CD4-positive, alpha-beta T cell treated with Interleukin-10 for 1 hour (primary cell): ENCODE results near the gene PKNOX2.

Source experiments
- DNase-seq: peaks from one replicate; pipeline ENCODE4 v3.0.0-alpha.2; 2020

The PKNOX2 gene

DNA sequence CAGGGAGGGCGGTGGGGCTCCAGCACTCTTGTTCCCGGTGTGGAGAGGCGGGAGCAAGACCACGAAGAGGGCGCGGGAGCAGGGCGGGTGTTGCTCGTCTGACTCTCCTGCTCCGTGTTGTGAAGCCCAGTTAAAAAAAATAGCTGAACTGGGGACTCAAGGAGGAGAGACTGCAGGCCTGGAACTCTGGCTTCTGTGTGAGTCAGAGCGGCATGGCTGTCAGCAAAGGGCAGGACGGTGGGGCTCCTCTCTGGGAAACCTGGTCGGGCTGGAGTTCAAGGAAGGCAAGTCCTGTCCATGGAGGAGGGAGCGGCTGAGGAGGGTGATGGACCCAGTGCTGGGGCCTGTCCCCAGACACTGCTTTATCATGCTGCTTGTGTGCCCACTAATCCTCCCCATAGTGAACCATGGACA lies 179.2 kb downstream of the PKNOX2 start:
- no peak for DNase-seq

- no peak for DNase-seq
These were observed 180.4 kb downstream of the PKNOX2 start for GRCh38 chr11:125344846-125345420.

GRCh38 chr11:125345421-125346178 lies 181.0 kb downstream of the PKNOX2 start:
- DNase-seq, result peak; percentile 33

DNA sequence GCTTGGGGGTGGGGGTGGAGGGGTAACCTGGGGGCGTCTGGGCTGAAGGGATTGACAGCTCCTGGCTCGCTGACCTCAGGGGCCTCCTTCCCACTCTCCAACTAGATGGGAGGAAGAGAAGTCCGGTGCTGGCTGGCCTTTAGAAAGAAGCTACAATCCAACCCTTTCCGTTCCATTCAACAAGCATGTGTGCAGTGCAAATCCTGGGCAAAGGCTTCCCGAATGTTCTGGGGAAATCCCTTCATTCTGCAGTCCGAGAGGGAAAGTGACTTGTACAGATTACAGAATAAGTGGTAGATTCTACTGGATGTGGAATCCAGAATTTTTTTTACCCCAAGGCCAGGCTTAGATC lies 181.6 kb downstream of the PKNOX2 start:
- no peak for DNase-seq

DNA sequence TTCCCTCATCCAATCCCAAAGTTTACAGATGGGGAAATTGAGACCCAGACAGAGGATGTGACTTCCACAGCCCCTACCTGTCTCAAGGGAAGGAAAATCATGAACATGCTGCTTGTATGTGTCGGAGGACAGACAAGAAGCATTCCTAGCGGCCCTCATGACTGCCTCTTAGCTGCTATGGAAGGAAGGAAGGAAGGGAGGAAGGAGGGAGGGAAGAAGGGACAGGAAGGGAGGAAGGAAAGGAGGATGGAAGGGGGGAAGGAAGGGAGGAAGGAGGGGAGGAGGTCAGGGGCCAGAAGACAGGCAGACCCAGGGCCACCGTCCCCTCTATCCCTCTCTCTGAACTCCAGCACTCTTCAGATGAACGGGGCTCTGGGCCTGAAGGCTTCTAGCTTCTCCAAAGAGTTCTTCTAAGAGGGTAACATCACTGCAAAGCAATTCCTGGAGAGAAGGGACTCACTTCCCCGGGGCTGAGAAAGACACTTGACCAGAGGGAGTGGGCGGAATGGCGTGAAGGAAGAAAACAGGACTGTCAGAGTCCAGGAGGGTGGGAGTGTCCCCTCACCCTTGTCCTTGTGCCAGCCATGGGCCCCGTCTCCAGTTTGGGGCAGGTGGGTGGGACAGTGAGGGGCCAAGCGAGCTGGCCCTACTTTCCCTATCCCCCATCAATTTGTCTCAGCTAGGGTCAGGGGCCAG lies 182.2 kb downstream of the PKNOX2 start:
- DNase-seq, result no peak

GRCh38 chr11:125347261-125347585 lies 182.7 kb downstream of the PKNOX2 start:
- DNase-seq, result no peak

GRCh38 chr11:125348141-125348651 lies 183.6 kb downstream of the PKNOX2 start:
- DNase-seq, result no peak

GRCh38 chr11:125348674-125349309 lies 184.2 kb downstream of the PKNOX2 start:
- DNase-seq, result peak; percentile 34

- no peak for DNase-seq
These were observed 185.9 kb downstream of the PKNOX2 start for GRCh38 chr11:125350206-125351032.

DNA sequence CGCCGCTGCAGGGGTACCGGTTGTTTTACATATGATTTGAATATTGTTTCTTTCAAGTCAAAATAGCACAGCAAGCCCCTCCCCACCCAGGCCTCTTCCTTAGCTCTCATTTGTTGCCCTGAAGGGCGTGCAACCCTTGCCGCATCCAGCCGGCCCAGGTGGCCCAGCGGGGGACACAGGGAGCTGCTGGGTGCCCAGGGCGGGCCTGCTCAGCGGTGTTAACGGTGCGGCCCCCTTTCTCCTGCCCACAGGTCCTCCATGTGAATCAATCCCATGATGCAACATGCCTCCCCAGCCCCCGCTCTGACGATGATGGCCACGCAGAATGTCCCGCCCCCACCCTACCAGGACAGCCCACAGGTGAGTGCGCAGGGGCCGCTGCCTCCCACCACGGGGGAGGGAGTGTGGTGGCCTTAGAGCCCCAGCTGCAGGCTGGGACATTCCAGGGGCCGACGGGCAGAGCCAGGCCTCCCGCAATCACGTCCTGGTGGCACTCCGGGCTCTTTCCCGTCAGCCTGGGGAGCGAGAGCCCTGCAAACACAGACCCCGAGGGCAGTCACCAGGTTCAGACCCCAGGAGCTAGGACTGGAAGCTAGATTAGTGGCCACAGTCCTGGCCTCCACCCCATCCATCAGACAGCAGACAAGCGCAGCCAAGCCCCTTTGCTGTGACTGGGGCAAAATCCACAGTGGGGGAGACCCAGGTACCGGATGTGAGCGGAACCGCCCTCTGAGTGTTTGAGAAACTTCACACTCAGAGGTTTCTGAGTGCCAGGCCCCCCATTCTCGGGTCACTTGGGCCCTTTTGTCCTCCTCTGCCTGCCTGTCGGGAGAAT lies 186.7 kb downstream of the PKNOX2 start:
- DNase-seq, result no peak

DNA sequence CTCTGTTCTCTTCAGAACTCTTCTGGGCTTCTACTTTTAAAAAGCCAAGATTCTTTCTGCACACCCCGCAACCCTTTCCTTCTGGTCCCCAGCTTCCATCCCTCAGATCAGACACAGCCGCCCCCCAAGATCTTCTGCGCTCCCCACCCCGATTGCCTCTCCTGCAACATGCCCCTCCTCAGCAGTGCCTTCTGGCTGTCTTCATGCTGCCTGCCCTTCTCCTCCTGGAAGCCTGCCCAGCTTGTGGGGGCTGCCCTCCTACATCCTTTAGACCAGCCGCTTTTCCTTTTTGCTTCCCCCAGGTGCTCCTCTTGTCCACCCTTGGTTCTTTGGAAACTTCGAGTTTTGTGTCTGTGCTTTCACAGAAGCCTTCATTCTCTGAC lies 187.3 kb downstream of the PKNOX2 start:
- DNase-seq, result no peak

- no peak for DNase-seq
These were observed 192.2 kb downstream of the PKNOX2 start for GRCh38 chr11:125356797-125357196.

- no peak for DNase-seq
These were observed 193.0 kb downstream of the PKNOX2 start for GRCh38 chr11:125357551-125357950.

DNA sequence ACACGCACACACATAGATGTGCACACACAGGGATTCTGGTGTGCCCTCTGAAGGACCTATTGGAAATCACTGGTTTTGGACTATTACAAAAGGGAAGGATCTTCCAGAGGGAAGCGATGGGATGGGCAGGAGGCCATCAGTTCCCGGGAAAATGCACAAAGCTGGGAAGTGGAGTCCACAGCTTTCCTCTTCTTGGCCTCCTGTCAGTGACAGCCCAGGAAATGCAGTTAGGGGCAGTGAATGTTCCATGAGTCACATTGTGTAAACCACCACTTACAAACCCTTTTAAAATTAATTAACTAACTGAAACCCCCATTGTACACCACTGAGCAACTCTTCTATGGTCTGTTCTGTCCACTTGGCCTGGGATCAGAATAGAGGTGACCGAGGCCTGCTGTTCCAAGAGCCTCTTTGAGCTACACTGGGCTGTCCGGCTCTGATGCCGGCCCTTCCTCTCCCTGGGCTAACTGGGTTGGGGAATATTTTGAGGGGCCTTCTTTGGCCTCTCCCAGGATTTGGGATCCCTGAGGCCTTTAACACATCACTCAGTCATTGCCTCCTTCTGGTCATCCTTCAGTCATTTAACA lies 193.8 kb downstream of the PKNOX2 start:
- DNase-seq, result no peak

GRCh38 chr11:125359130-125359529 lies 194.6 kb downstream of the PKNOX2 start:
- no peak for DNase-seq

DNA sequence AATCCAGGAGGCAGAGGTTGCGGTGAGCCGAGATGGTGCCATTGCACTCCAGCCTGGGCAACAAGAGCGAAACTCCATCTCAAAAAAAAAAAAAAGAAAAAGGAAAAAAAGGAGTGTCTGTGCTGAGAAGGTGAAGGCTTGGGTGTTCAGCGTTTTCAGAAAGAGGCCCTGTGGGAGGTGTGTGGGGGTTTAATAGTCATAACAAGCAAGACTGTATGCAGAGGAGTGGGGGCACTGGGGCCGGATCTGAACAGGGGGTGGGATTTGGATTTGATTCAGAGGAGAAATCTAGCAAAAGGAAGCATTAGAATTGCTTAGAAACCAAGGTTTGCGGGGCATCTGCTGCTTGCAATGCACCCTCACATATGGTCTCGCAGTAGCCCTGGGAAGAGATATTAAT lies 195.5 kb downstream of the PKNOX2 start:
- DNase-seq, result no peak

DNA sequence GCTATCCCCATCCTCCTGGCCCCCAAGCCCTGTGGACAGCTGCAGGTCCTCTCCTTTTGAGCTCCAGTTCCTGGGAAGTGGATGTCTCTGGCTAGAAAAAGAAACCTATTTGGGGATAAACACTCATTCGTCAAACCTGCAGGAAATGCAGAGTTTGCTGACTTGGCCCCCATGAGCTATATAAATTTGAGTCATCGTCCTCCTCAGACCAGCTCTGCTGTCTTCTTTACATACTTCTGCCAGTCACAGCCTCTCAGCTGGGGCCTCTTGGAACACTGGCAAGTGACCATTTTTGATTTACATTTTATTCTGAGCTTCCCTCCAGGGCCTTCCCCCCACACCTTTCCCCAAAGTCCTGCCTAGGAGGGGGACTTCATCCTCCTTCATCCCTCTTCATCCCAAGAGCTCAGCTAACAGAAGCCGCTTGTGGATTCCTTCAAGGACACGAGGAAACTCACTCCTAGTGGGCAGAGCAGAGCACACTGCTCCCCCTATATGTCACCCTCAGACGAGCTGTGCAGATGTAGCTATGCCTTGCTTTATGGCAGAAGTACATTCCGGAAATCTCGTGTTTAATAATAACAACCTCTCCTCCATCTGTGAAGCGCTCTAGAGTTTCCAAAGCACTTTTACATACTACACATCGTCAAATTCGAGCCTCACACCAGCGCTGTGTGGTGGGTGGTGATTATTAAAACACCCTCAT lies 199.7 kb downstream of the PKNOX2 start:
- DNase-seq, result no peak

DNA sequence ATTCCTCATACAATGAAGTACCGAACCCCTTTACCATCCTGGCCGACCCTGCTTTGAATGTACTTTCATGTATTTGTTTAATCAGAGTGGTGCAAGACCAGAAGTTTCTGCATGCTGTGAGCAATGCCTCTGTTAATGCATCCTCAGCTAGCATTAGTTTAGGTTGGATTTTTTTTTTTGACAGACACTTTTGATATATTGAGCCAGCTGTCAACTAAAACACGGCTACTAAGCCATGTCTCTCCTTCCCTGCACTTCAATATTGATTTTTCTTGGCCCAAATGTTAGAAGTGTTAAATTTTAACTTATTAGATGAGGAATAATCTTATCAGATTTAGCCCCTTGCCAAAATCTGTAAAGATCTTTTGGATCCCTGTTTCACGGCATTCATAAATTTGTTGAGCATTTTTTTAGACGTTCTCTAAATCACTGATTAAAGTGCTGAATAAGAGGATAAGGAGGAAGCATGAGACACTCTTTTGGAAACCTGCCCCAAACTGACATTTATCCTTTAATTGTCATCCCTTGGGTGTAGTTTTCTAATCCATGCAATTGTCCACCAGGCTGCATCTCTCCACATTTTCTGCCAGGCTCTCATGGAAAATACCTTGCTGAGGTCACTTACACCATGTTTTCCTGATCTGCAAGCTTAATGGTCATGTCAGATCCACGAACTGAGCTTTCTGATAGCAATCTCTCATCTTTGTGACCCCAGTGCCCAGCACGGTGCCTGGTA lies 200.8 kb downstream of the PKNOX2 start:
- no peak for DNase-seq

DNA sequence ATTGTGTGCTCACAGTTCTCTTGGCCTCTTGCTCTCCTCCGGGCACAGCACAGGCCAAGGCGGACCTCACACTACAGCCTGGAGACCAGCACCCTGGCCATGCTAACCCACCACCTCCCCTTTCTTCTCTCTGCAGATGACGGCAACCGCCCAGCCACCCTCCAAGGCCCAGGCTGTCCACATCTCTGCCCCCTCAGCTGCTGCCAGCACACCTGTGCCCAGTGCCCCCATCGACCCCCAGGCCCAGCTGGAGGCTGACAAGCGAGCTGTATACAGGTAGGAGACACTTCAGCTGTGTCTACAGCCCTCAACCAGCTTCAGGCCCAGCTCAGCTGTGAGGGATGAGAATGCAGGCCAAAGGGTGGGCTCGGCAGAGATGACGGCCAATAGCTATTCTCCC lies 203.2 kb downstream of the PKNOX2 start:
- DNase-seq, result no peak

DNA sequence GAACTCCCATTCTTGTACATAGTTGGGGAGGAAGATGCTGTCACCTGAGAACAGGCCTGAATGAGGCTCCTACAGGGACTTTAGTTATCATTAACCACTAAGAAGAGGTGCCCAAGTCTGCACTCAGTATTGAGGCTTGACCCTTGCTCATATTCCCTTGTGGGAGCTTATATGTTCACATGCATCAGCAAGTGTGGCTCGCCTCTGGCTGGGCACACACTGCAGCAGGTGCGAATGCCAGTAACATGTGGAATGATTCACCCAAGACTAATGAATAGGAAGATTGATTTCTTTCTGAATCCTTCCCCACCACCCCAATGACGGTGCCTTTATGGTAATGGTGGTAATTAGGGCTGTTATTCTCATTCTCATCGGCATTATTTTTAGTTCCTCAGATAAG lies 204.2 kb downstream of the PKNOX2 start:
- no peak for DNase-seq
